Lower leg skin (tissue), 3 donors: ENCODE data around the gene MICAL2.

Source experiments
- POLR2A ChIP-seq, 2 donors: fragments of 450-650 bp; IDR thresholded peaks; one replicate each; pipeline ENCODE4 v1.6.1; 2016 to 2017; ENCODE audit warnings: antibody characterized with exemption in 2 of 2, mild to moderate bottlenecking in 1 of 2, moderate library complexity in 1 of 2
- TF ChIP-seq, protein P1 (sequence below), 3 donors: fragments of 450-650 bp; IDR thresholded peaks; one replicate each; pipeline ENCODE4 v1.5.1; 2016; ENCODE audit warnings: antibody characterized with exemption in 3 of 3, mild to moderate bottlenecking in 3 of 3, moderate library complexity in 2 of 3

DNA sequence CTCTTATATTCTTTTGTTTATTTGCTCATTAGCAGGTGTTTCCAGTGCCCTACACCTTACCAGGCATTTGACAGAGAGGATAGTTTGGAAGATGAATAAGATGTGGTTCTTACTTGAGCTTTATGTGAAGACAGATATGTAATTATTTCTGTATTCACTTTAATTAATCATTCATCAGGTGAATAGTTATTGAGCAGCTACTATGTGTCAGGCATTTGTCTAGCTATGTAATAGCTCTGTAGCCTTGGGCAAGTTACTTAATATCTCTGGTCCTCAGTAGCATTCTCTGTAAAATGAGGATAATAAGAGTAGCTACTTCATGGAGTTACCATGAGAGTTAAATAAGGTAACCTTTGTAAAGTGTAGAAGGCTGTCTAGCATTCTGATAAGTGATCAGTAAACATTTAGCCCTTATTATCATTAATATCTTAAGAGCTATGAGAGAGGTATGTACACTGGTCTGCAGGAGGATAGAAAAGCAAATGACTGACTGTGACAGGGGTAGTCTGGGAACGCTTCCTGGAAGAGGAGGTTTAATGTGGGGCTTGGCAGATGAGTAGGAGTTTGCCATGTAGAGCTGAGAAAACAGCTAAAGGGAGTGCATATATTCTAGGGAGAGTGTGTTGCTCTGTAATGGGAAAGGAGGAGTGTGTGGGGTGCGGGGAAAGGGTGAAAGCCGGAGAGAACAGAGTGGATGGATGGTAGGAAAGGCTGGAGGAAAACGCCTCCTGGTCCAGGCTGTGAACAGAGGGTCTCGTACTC, 56.1 kb downstream of the MICAL2 start:
- TF ChIP-seq, protein P1, sequence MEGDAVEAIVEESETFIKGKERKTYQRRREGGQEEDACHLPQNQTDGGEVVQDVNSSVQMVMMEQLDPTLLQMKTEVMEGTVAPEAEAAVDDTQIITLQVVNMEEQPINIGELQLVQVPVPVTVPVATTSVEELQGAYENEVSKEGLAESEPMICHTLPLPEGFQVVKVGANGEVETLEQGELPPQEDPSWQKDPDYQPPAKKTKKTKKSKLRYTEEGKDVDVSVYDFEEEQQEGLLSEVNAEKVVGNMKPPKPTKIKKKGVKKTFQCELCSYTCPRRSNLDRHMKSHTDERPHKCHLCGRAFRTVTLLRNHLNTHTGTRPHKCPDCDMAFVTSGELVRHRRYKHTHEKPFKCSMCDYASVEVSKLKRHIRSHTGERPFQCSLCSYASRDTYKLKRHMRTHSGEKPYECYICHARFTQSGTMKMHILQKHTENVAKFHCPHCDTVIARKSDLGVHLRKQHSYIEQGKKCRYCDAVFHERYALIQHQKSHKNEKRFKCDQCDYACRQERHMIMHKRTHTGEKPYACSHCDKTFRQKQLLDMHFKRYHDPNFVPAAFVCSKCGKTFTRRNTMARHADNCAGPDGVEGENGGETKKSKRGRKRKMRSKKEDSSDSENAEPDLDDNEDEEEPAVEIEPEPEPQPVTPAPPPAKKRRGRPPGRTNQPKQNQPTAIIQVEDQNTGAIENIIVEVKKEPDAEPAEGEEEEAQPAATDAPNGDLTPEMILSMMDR (IDR thresholded peaks at IDR 0.05): no peak
- no peak for TF ChIP-seq POLR2A (IDR thresholded peaks at IDR 0.05)
